Measurements from ENCODE around the gene ORAI3.

The ORAI3 gene

GRCh38 chr16:30971298-30971697, 22.4 kb downstream of the ORAI3 start:
- no peak for DNase-seq (ENCODE audit: low read depth, low spot score)

- DNase-seq (ENCODE audit: low read depth, low spot score): no peak
Observed at GRCh38 chr16:30972872-30973271, 24.0 kb downstream of the ORAI3 start.

- DNase-seq (ENCODE audit: low read depth, low spot score): no peak
Observed at GRCh38 chr16:30974348-30974747, 25.5 kb downstream of the ORAI3 start.

GRCh38 chr16:30976486-30976885, 27.6 kb downstream of the ORAI3 start:
- DNase-seq (ENCODE audit: low read depth, low spot score): no peak

- DNase-seq (ENCODE audit: low read depth, low spot score): no peak
Observed at GRCh38 chr16:30977502-30977901, 28.6 kb downstream of the ORAI3 start.

GRCh38 chr16:30979170-30980022, 30.5 kb downstream of the ORAI3 start:
- DNase-seq (ENCODE audit: low read depth, low spot score): no peak

GRCh38 chr16:30980023-30980371, 31.1 kb downstream of the ORAI3 start:
- no peak for DNase-seq (ENCODE audit: low read depth, low spot score)

- no peak for DNase-seq (ENCODE audit: low read depth, low spot score)
Observed at GRCh38 chr16:30980434-30980833, 31.6 kb downstream of the ORAI3 start.

GRCh38 chr16:30980959-30981358, 32.1 kb downstream of the ORAI3 start:
- no peak for DNase-seq (ENCODE audit: low read depth, low spot score)

GRCh38 chr16:30982548-30983288, 33.9 kb downstream of the ORAI3 start:
- no peak for DNase-seq (ENCODE audit: low read depth, low spot score)

GRCh38 chr16:30983289-30983889, 34.5 kb downstream of the ORAI3 start:
- no peak for DNase-seq (ENCODE audit: low read depth, low spot score)

- no peak for DNase-seq (ENCODE audit: low read depth, low spot score)
Observed at GRCh38 chr16:30983898-30984610, 35.2 kb downstream of the ORAI3 start.

GRCh38 chr16:30984669-30985400, 36.0 kb downstream of the ORAI3 start, which contains the start of gene HSD3B7:
Gene HSD3B7 (plus strand): TSS chr16:30985207. CDS start chr16:30985659, 452 bp downstream.
- peak; percentile 60 for DNase-seq (ENCODE audit: low read depth, low spot score)

GRCh38 chr16:30985401-30986128, 36.7 kb downstream of the ORAI3 start:
- no peak for DNase-seq (ENCODE audit: low read depth, low spot score)

- DNase-seq (ENCODE audit: low read depth, low spot score): no peak
Observed at GRCh38 chr16:30986129-30986991, 37.5 kb downstream of the ORAI3 start.

GRCh38 chr16:30987581-30988190, 38.8 kb downstream of the ORAI3 start:
- no peak for DNase-seq (ENCODE audit: low read depth, low spot score)

- DNase-seq (ENCODE audit: low read depth, low spot score): no peak
Observed at GRCh38 chr16:30989469-30990047, 40.7 kb downstream of the ORAI3 start.

- no peak for DNase-seq (ENCODE audit: low read depth, low spot score)
Observed at GRCh38 chr16:30990105-30990504, 41.2 kb downstream of the ORAI3 start.

- no peak for DNase-seq (ENCODE audit: low read depth, low spot score)
Observed at GRCh38 chr16:30991052-30991451, 42.2 kb downstream of the ORAI3 start.

All from activated naive CD8-positive, alpha-beta T cell treated with anti-CD3 and anti-CD28 coated beads, Interleukin-2, amount 50 U/mL, for 16 hours (primary cell).